ENCODE results near the gene DPY19L3.
A peak's percentile ranks its signal among the peaks of the same experiment; 100 is the strongest.
"Not testable (repeated sequence)": the region's sequence is repeated elsewhere in the genome, so short reads cannot be mapped to it uniquely, and the experiment has no call there.

Gene DPY19L3, protein sequence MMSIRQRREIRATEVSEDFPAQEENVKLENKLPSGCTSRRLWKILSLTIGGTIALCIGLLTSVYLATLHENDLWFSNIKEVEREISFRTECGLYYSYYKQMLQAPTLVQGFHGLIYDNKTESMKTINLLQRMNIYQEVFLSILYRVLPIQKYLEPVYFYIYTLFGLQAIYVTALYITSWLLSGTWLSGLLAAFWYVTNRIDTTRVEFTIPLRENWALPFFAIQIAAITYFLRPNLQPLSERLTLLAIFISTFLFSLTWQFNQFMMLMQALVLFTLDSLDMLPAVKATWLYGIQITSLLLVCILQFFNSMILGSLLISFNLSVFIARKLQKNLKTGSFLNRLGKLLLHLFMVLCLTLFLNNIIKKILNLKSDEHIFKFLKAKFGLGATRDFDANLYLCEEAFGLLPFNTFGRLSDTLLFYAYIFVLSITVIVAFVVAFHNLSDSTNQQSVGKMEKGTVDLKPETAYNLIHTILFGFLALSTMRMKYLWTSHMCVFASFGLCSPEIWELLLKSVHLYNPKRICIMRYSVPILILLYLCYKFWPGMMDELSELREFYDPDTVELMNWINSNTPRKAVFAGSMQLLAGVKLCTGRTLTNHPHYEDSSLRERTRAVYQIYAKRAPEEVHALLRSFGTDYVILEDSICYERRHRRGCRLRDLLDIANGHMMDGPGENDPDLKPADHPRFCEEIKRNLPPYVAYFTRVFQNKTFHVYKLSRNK

GRCh38 chr19:32405431-32406160 is at the start of gene DPY19L3:
Gene DPY19L3 (plus strand): TSS chr19:32405770. CDS start chr19:32408254, 2,484 bp downstream.
- DNase-seq (ENCODE audit: low spot score) = peak; percentile 91

GRCh38 chr19:32357720-32358119 is 47.9 kb upstream of the DPY19L3 start:
- DNase-seq (ENCODE audit: low spot score) = no peak

- no peak for DNase-seq (ENCODE audit: low spot score)
Measured at GRCh38 chr19:32358321-32358720, 47.2 kb upstream of the DPY19L3 start.

DNA sequence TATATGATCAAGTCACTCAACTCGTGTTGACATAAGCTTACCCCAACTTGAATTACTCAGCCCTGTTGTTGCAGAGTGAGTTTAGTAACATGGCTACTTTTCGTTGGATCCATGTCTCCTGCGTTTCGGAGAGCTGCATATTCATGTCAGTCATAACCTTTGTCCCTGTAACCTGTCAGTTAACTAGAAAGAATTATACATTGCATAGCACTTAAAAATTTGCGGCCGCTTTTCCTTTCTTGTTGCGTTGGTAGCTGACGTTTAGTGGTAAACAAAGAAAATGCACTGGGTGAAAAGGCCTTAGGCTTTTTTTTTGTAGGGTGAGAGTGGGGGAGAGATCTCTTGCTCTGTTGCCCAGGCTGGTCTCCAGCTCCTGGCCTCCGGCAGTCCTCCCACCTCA is 46.0 kb upstream of the DPY19L3 start:
- no peak for DNase-seq (ENCODE audit: low spot score)

DNA sequence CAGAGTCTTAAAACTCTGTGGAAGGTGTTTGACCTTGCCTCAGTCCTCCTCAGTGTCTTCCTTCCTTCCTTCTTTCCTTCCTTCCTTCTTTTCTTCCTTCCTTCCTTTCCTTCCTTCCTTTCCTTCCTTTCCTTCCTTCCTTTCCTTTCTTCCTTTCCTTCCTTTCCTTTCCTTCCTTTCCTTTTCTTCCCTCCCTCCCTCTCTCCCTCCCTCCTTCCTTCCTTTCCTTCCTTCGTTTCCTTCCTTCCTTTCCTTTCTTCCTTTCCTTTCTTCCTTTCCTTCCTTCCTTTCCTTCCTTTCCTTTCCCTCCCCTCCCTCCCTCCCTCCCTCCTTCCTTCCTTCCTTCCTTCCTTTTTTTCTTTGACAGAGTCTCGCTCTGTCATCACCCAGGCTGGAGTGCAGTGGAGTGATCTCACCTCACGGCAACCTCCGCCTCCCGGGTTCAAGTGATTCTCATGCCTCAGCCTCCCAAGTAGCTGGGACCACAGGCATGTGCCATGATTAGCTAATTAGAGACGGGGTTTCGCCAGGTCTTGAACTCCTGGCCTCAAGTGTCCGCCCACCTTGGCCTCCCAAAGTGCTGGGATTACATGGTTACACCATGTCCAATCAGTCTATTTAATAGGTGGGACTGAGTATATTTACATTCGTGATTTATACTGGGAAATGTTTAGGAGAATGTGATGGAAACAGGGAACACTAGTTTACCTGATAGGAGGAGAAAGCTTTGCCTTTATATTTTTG is 43.8 kb upstream of the DPY19L3 start:
- DNase-seq (ENCODE audit: low spot score) = no peak

- DNase-seq (ENCODE audit: low spot score) = no peak
Measured at GRCh38 chr19:32362318-32362691, 43.3 kb upstream of the DPY19L3 start.

- DNase-seq (ENCODE audit: low spot score) = peak; percentile 68
Measured at GRCh38 chr19:32363175-32363574, 42.4 kb upstream of the DPY19L3 start.

DNA sequence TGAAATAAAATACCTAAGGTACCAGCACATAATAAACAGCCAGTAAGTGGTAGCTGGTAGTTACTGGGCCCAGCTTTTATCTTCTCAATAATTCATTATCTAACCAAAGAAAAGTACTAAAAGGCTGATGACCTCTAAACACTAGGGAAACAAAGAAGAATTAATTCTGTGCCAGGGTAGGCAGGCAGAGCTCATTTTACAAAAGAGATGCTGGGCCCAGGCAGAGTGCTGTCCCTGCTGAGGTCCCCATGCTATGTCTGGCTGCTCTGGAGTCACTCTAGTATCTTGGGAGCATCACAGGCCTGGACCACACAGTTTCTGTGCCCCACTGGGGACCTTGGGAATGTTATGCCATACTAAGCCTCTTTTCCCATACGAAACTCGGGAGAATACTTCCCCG is 41.9 kb upstream of the DPY19L3 start:
- DNase-seq (ENCODE audit: low spot score) = peak; percentile 83

GRCh38 chr19:32364040-32364439 is 41.5 kb upstream of the DPY19L3 start:
- DNase-seq (ENCODE audit: low spot score) = no peak

DNA sequence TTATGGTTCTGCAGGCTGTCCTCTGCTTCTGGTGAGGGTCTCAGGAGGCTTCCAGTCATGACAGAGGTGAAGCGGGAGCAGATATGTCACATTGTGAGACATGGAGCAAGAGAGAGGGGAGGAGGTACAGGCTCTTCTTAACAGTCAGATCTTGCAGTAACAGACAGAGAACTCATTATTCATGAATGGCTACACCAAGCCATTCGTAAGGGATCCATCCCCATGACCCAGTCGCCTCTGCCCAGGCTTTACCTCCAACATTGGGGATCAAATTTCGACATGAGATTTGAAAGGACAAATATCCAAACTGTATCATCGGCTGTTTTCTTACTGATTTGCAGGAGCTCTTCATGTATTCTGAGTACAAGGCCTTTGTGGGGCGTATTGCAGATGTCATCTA is 38.5 kb upstream of the DPY19L3 start:
- DNase-seq (ENCODE audit: low spot score) = peak; percentile 34

GRCh38 chr19:32367948-32368536 is 37.5 kb upstream of the DPY19L3 start:
- DNase-seq (ENCODE audit: low spot score) = no peak

DNA sequence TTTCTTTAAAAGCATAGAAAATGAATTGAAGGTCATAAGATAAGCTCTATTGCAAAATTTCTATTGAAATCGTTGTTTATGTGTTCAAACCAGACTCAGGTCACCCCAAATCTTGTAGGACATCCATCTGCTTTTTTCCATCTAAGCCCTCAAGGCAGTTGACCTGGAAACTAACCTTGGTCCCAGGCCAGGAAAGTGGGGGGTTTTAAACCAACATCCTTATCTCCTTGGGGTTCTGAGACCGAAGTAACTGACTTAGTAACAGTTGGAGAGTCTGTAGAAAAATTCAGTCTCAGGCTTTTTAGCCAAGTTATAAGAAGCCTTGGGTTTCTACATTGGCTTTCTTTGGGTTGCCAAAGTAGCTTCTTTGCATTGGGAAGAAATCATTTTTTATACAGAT is 36.8 kb upstream of the DPY19L3 start:
- no peak for DNase-seq (ENCODE audit: low spot score)

DNA sequence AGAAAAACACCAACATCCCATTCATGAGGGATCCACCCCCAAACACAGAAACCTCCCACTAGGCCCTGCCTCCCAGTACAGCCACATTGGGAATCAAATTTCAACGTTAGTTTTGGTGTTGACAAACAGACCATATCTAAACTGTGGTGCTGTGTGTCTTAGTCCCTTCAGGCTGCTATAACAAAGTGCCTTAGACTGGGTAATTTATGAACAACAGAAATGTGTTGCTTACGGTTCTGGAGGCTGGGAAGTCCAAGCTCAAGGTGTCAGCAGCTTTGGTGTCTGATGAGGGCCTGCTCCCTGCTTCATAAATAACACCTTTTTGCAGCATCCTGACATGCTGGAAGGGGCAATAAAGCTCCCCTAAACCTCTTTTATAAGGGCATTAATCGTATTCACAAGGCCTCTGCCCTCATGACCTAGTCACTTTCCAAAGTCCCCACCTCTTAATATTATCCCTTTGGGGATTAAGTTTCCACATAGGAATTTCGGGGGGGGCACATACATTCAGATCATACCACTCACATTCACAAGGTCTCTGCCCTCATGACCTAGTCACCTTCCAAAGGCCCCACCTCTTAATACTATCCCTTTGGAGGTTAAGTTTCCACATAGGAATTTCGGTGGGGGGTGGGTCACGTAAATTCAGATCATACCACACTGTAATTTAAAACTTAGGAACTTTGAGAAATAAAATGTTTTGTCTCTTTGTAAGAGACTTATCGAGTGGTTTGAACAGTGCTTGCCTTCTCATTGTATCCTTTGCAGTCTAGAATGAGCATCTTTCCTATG is 32.6 kb upstream of the DPY19L3 start:
- DNase-seq (ENCODE audit: low spot score) = no peak

DNA sequence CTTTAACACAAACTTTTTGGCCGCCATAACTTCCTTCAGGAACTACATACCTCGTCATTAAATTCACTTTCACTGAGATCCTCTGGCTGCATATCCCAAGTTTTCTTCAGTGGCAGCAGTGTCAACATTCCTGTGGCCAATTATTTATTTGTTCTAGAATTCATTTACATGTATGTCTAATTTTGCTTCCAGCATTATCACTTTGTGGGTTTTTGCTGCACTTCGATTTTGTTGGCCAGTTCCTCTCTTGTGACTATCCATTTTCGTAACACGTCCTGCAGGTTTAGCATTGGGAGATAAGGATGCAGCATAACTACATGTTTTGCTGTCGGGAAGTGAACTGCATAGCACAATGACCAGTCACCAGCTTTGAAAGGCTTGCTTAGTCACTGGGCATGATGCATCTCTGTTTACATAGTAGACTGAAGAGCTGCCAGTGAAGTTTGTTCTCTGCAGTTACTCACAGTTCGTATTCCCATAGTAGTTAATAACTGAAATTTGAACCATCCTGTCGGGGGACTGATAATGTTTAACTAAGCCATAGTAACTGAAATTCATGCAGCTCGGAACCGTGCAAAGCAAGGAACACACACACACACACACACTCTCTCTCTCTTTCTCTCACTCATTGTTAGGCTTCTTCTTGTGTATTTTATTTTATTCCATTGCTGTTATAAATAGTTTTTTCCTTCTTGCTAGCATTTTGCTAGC is 31.8 kb upstream of the DPY19L3 start:
- peak; percentile 83 for DNase-seq (ENCODE audit: low spot score)

- DNase-seq (ENCODE audit: low spot score) = not testable (repeated sequence)
Measured at GRCh38 chr19:32374362-32374761, 31.2 kb upstream of the DPY19L3 start.

- DNase-seq (ENCODE audit: low spot score) = peak; percentile 44
Measured at GRCh38 chr19:32377088-32377487, 28.5 kb upstream of the DPY19L3 start.

DNA sequence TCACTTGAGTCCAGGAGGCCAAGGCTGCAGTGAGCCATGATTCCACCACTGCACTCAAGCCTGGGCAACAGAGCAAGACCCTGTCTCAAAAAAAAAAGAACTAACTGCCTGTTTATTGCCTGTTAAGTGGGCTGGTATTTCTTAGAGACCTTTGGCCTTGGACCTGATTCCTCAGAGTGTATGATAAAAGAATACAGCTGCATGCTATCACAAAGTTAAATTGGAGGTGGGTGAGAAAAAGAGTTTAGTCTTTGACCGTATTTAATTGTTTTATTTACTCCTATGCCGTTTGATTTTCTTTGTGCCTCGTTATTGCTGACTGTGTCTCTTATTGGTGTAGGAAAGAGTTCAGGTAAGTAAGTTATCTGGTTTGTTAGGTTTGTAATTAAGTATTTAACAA is 25.3 kb upstream of the DPY19L3 start:
- no peak for DNase-seq (ENCODE audit: low spot score)

- no peak for DNase-seq (ENCODE audit: low spot score)
Measured at GRCh38 chr19:32387701-32388392, 17.7 kb upstream of the DPY19L3 start.

- DNase-seq (ENCODE audit: low spot score) = no peak
Measured at GRCh38 chr19:32388393-32388855, 17.1 kb upstream of the DPY19L3 start.
